Neuronal stem cell (in vitro differentiated cells): ENCODE data around the gene C6orf118.

Source experiments
- DNase-seq: peaks from one replicate; pipeline ENCODE4 v3.0.0-alpha.2; 2013; ENCODE audit warnings: low spot score
- H2AFZ ChIP-seq: one replicate; pipeline ENCODE4 v1.6.1; 2013; ENCODE audit warnings: mild to moderate bottlenecking, low read length, inconsistent platforms
- H2AK5ac ChIP-seq: 2 replicates; pipeline ENCODE4 v1.6.1; 2013; ENCODE audit warnings: low read depth, mild to moderate bottlenecking, inconsistent platforms, low read length, moderate library complexity, mixed read lengths
- H2BK120ac ChIP-seq: 2 replicates; pipeline ENCODE4 v1.6.1; 2013; ENCODE audit warnings: low read depth, mild to moderate bottlenecking, inconsistent platforms, low read length, moderate library complexity, mixed read lengths
- H2BK12ac ChIP-seq: one replicate; pipeline ENCODE4 v1.6.1; 2013; ENCODE audit warnings: low read length, inconsistent platforms
- H2BK15ac ChIP-seq: 2 replicates; pipeline ENCODE4 v1.6.1; 2013; ENCODE audit warnings: mild to moderate bottlenecking, low read length, inconsistent platforms, mixed read lengths
- H2BK5ac ChIP-seq: one replicate; pipeline ENCODE4 v1.6.1; 2013; ENCODE audit warnings: inconsistent platforms, mild to moderate bottlenecking, low read length, moderate library complexity
- H3K14ac ChIP-seq: one replicate; pipeline ENCODE4 v1.6.1; 2013; ENCODE audit warnings: low read length, inconsistent platforms
- H3K18ac ChIP-seq: 2 replicates; pipeline ENCODE4 v1.6.1; 2013; ENCODE audit warnings: low read length, inconsistent platforms
- H3K23ac ChIP-seq: 2 replicates; pipeline ENCODE4 v1.6.1; 2013; ENCODE audit warnings: low read depth, mild to moderate bottlenecking, mixed read lengths, low read length, inconsistent platforms; ENCODE audit not compliant: poor library complexity
- H3K27ac ChIP-seq: replicated peaks from 3 replicates; pipeline ENCODE4 v1.5.1; 2013; ENCODE audit warnings: low read length, inconsistent platforms
- H3K27me3 ChIP-seq, 3 experiments: 2 replicates each; pipeline ENCODE4 v1.6.1; 2013; ENCODE audit warnings: low read length in 3 of 3, mild to moderate bottlenecking in 2 of 3, inconsistent platforms in 1 of 3, low read depth in 1 of 3, mixed read lengths in 1 of 3, moderate library complexity in 1 of 3; ENCODE audit not compliant: control insufficient read depth in 3 of 3, insufficient read depth in 3 of 3
- H3K36me3 ChIP-seq, 2 donors: replicated peaks in 1 of 2; 2 replicates each; pipeline ENCODE4 v1.6.1; 2013; ENCODE audit warnings: low read length in 2 of 2; ENCODE audit not compliant: control insufficient read depth in 2 of 2, insufficient read depth in 2 of 2
- H3K4ac ChIP-seq: 2 replicates; pipeline ENCODE4 v1.6.1; 2013; ENCODE audit warnings: inconsistent platforms, mild to moderate bottlenecking, low read length, moderate library complexity
- H3K4me1 ChIP-seq, 2 donors: 1 replicate in 1 of 2; 2 replicates in 1 of 2; pipeline ENCODE4 v1.6.1; 2013; ENCODE audit warnings: low read length in 2 of 2, low read depth in 1 of 2; ENCODE audit not compliant: control insufficient read depth in 2 of 2, insufficient read depth in 1 of 2
- H3K4me2 ChIP-seq: one replicate; pipeline ENCODE4 v1.6.1; 2013; ENCODE audit warnings: mild to moderate bottlenecking, low read length, inconsistent platforms; ENCODE audit not compliant: insufficient read depth, poor library complexity, severe bottlenecking
- H3K4me3 ChIP-seq, 2 donors: 2 replicates each; pipeline ENCODE4 v1.5.1; 2013; ENCODE audit warnings: low read length in 2 of 2, mild to moderate bottlenecking in 2 of 2, inconsistent platforms in 1 of 2, moderate library complexity in 1 of 2
- H3K79me1 ChIP-seq: one replicate; pipeline ENCODE4 v1.6.1; 2013; ENCODE audit warnings: low read depth, mild to moderate bottlenecking, inconsistent platforms, low read length, moderate library complexity
- H3K9ac ChIP-seq: one replicate; pipeline ENCODE4 v1.6.1; 2013; ENCODE audit warnings: mild to moderate bottlenecking, low read depth, low read length, inconsistent platforms; ENCODE audit not compliant: poor library complexity
- H3K9me3 ChIP-seq, 2 donors: replicated peaks in 1 of 2; 2 replicates each; pipeline versions ENCODE3 to v1.6.1; 2013; ENCODE audit warnings: low read length in 2 of 2, mild to moderate bottlenecking in 2 of 2, inconsistent platforms in 1 of 2, low read depth in 1 of 2, mixed read lengths in 1 of 2, moderate library complexity in 1 of 2; ENCODE audit not compliant: control insufficient read depth in 2 of 2, insufficient read depth in 1 of 2
- H4K8ac ChIP-seq: one replicate; pipeline ENCODE4 v1.6.1; 2013; ENCODE audit warnings: low read depth, mild to moderate bottlenecking, inconsistent platforms, low read length, moderate library complexity
- H4K91ac ChIP-seq: one replicate; pipeline ENCODE4 v1.6.1; 2013; ENCODE audit warnings: low read length, low read depth, mild to moderate bottlenecking, inconsistent platforms; ENCODE audit not compliant: poor library complexity
- WGBS, 2 donors: extraction: QIAGEN DNeasy Blood & Tissue Kit; methylation state at CpG; one replicate each; pipeline ENCODE4 v1.1.7; 2013; ENCODE audit warnings: missing lambda C conversion rate in 2 of 2, mixed read lengths in 1 of 2; ENCODE audit not compliant: insufficient read length in 2 of 2, insufficient replicate concordance in 1 of 2; ENCODE audit errors: extremely low coverage in 2 of 2; 5-methylcytosine and 5-hydroxymethylcytosine counted together

The C6orf118 gene

GRCh38 chr6:165292657-165293056 is 16.7 kb downstream of the C6orf118 start:
- no peak overlapping the region for H3K4me3 ChIP-seq
- WGBS, 2 donors: no CpG with 5 or more reads among the region's 6 CpGs
- no peak overlapping the region for H3K27ac ChIP-seq
- H3K36me3 ChIP-seq: peaks cover 9 to 48% of the 10 kb centered on the region in 2 donors
- no peak overlapping the region for H3K14ac ChIP-seq
- no peak overlapping the region for H4K8ac ChIP-seq
- H3K9ac ChIP-seq: no peak overlapping the region
- no peak overlapping the region for H2BK5ac ChIP-seq
- DNase-seq: no peak
- no peak overlapping the region for H3K4ac ChIP-seq
- no peaks in the 10 kb centered on the region for H3K27me3 ChIP-seq
- no peak overlapping the region for H2BK15ac ChIP-seq
- no peak overlapping the region for H2BK12ac ChIP-seq
- no peak overlapping the region for H2AK5ac ChIP-seq
- H3K4me1 ChIP-seq: peaks cover 0 to 1% of the 10 kb centered on the region in 2 donors
- H4K91ac ChIP-seq: no peak overlapping the region
- no peaks in the 10 kb centered on the region for H3K79me1 ChIP-seq
- no peak overlapping the region for H2BK120ac ChIP-seq
- H3K23ac ChIP-seq: no peak overlapping the region
- no peak overlapping the region for H3K4me2 ChIP-seq
- no peak overlapping the region for H2AFZ ChIP-seq
- H3K9me3 ChIP-seq: peaks cover 2 to 6% of the 10 kb centered on the region in 2 donors
- no peak overlapping the region for H3K18ac ChIP-seq

- H3K4me3 ChIP-seq: no peak overlapping the region
- H3K4ac ChIP-seq: no peak overlapping the region
- no peak overlapping the region for H3K4me2 ChIP-seq
- peaks cover 0 to 2% (median 0%) of the 10 kb centered on the region in 3 experiments for H3K27me3 ChIP-seq
- H3K23ac ChIP-seq: no peak overlapping the region
- no peak overlapping the region for H2BK15ac ChIP-seq
- no peak overlapping the region for H4K91ac ChIP-seq
- no peak overlapping the region for H3K14ac ChIP-seq
- no peak overlapping the region for H2AFZ ChIP-seq
- H3K9ac ChIP-seq: no peak overlapping the region
- H2AK5ac ChIP-seq: no peak overlapping the region
- no peak overlapping the region for H2BK5ac ChIP-seq
- no peak overlapping the region for H3K18ac ChIP-seq
- no peaks in the 10 kb centered on the region for H3K79me1 ChIP-seq
- no peaks in the 10 kb centered on the region for H3K9me3 ChIP-seq
- H3K36me3 ChIP-seq: peaks cover 0 to 9% of the 10 kb centered on the region in 2 donors
- H3K27ac ChIP-seq: no peak overlapping the region
- H3K4me1 ChIP-seq: peaks cover 0 to 1% of the 10 kb centered on the region in 2 donors
- DNase-seq: no peak
- no peak overlapping the region for H4K8ac ChIP-seq
- H2BK12ac ChIP-seq: no peak overlapping the region
- no peak overlapping the region for H2BK120ac ChIP-seq
- no CpG with 5 or more reads among the region's 3 CpGs for WGBS, 2 donors
Measured at GRCh38 chr6:165274611-165275010, 34.8 kb downstream of the C6orf118 start.

- Histone ChIP-seq H2BK12ac (no peak overlapping the region), H3K14ac (no peak overlapping the region)
Measured at GRCh38 chr6:165272585-165272984, 36.8 kb downstream of the C6orf118 start.

GRCh38 chr6:165268987-165269386 is 40.4 kb downstream of the C6orf118 start:
- H3K79me1 ChIP-seq: no peaks in the 10 kb centered on the region
- H2BK120ac ChIP-seq: no peak overlapping the region
- H3K14ac ChIP-seq: no peak overlapping the region
- no peak overlapping the region for H3K4me2 ChIP-seq
- H3K4ac ChIP-seq: no peak overlapping the region
- no peak overlapping the region for H2BK15ac ChIP-seq
- H3K23ac ChIP-seq: no peak overlapping the region
- no CpG with 5 or more reads among the region's 7 CpGs for WGBS, 2 donors
- H3K9me3 ChIP-seq: no peaks in the 10 kb centered on the region
- H2AFZ ChIP-seq: peak overlapping the region; percentile 40
- no peak overlapping the region for H3K9ac ChIP-seq
- no peak overlapping the region for H4K8ac ChIP-seq
- H3K18ac ChIP-seq: no peak overlapping the region
- no peak overlapping the region for H2BK12ac ChIP-seq
- no peak overlapping the region for H3K27ac ChIP-seq
- H3K27me3 ChIP-seq: peaks cover 0 to 2% (median 0%) of the 10 kb centered on the region in 3 experiments
- no peaks in the 10 kb centered on the region for H3K36me3 ChIP-seq
- no peak overlapping the region for H2BK5ac ChIP-seq
- H3K4me3 ChIP-seq: no peak overlapping the region
- no peak overlapping the region for H4K91ac ChIP-seq
- DNase-seq: no peak
- no peak overlapping the region for H2AK5ac ChIP-seq
- peaks cover 0 to 7% of the 10 kb centered on the region in 2 donors for H3K4me1 ChIP-seq

More at GRCh38 chr6:165272585-165272984, 36.8 kb downstream of the C6orf118 start:
- Histone ChIP-seq H2AK5ac (no peak overlapping the region), H2AFZ (no peak overlapping the region), H2BK5ac (no peak overlapping the region), H3K36me3 (peaks cover 0 to 3% of the 10 kb centered on the region in 2 donors), H3K27ac (no peak overlapping the region), H4K8ac (no peak overlapping the region), H3K79me1 (no peaks in the 10 kb centered on the region), H3K9me3 (no peaks in the 10 kb centered on the region), H4K91ac (no peak overlapping the region), H3K4me1 (peaks cover 0 to 7% of the 10 kb centered on the region in 2 donors), H3K4ac (no peak overlapping the region), H3K23ac (no peak overlapping the region), H2BK15ac (no peak overlapping the region), H3K18ac (no peak overlapping the region), H3K4me3 (no peak overlapping the region), H2BK120ac (no peak overlapping the region), H3K9ac (no peak overlapping the region), H3K4me2 (no peak overlapping the region), H3K27me3 (peaks cover 0 to 2% (median 0%) of the 10 kb centered on the region in 3 experiments)
- WGBS, 2 donors: no CpG with 5 or more reads among the region's 6 CpGs
- DNase-seq: no peak
